ENCODE data around the gene ELMO3. TPM values are rescaled to one million over a fixed set of nuclear protein-coding genes. Genes with fewer than 3 reads are reported as not detected.

Gene ELMO3
- total RNA-seq, 4 donors from 2014 or later: 25.6 to 119 (median 82.2) TPM

- peaks cover 0 to 67% (median 0%) of the 10 kb centered on the region in 3 donors for H3K36me3 ChIP-seq
- H3K27me3 ChIP-seq: no peaks in the 10 kb centered on the region
- no peaks in the 10 kb centered on the region for H3K9me3 ChIP-seq
- peaks cover 0 to 24% (median 8%) of the 10 kb centered on the region in 4 donors for H3K4me1 ChIP-seq
- DNase-seq: peak in 1 of 3 donors; percentile 41
- no peak for TF ChIP-seq CTCF (IDR thresholded peaks at IDR 0.05)
- no peak for TF ChIP-seq POLR2A (IDR thresholded peaks at IDR 0.05)
- H3K27ac ChIP-seq: no peak overlapping the region
- no peak overlapping the region for H3K4me3 ChIP-seq
Observed at GRCh38 chr16:67237396-67238277, 38.7 kb downstream of the ELMO3 start.

- no peak for DNase-seq
- TF ChIP-seq CTCF (IDR thresholded peaks at IDR 0.05): no peak
- TF ChIP-seq POLR2A (IDR thresholded peaks at IDR 0.05): no peak
- H3K4me1 ChIP-seq: peaks cover 0 to 30% (median 8%) of the 10 kb centered on the region in 4 donors
- H3K27ac ChIP-seq: no peak overlapping the region
- H3K36me3 ChIP-seq: peaks cover 0 to 65% (median 0%) of the 10 kb centered on the region in 3 donors
- no peaks in the 10 kb centered on the region for H3K9me3 ChIP-seq
- no peaks in the 10 kb centered on the region for H3K27me3 ChIP-seq
- no peak overlapping the region for H3K4me3 ChIP-seq
Observed at GRCh38 chr16:67238278-67238575, 39.3 kb downstream of the ELMO3 start.

- H3K27ac ChIP-seq: no peak overlapping the region
- H3K9me3 ChIP-seq: no peaks in the 10 kb centered on the region
- no peak overlapping the region for H3K4me3 ChIP-seq
- peaks cover 0 to 37% (median 12%) of the 10 kb centered on the region in 4 donors for H3K4me1 ChIP-seq
- peaks cover 0 to 58% (median 0%) of the 10 kb centered on the region in 3 donors for H3K36me3 ChIP-seq
- DNase-seq: peak in 1 of 3 donors; percentile 19
- H3K27me3 ChIP-seq: no peaks in the 10 kb centered on the region
- TF ChIP-seq CTCF (IDR thresholded peaks at IDR 0.05) (no peak), POLR2A (IDR thresholded peaks at IDR 0.05) (no peak)
Observed at GRCh38 chr16:67238806-67239470, 40.0 kb downstream of the ELMO3 start.

- H3K9me3 ChIP-seq: no peaks in the 10 kb centered on the region
- H3K4me1 ChIP-seq: peaks cover 6 to 53% (median 22%) of the 10 kb centered on the region in 4 donors
- H3K27me3 ChIP-seq: no peaks in the 10 kb centered on the region
- DNase-seq: peak in 1 of 3 donors; percentile 42
- no peak for TF ChIP-seq POLR2A (IDR thresholded peaks at IDR 0.05)
- TF ChIP-seq CTCF (IDR thresholded peaks at IDR 0.05): no peak
- H3K4me3 ChIP-seq: no peak overlapping the region
- peak overlapping the region in 3 of 4 donors; percentile 53 to 89 (median 69) for H3K27ac ChIP-seq
- H3K36me3 ChIP-seq: peaks cover 0 to 42% (median 0%) of the 10 kb centered on the region in 3 donors
Observed at GRCh38 chr16:67240506-67240905, 41.6 kb downstream of the ELMO3 start.

GRCh38 chr16:67241008-67241900 is 42.3 kb downstream of the ELMO3 start:
- Histone ChIP-seq H3K36me3 (peaks cover 0 to 35% (median 0%) of the 10 kb centered on the region in 3 donors), H3K27ac (peak overlapping the region; percentile 11 to 89 (median 61)), H3K4me3 (no peak overlapping the region), H3K27me3 (no peaks in the 10 kb centered on the region), H3K4me1 (peaks cover 10 to 58% (median 28%) of the 10 kb centered on the region in 4 donors), H3K9me3 (no peaks in the 10 kb centered on the region)
- no peak for TF ChIP-seq CTCF (IDR thresholded peaks at IDR 0.05)
- TF ChIP-seq POLR2A (IDR thresholded peaks at IDR 0.05): peak in 1 of 2 donors; percentile 15
- DNase-seq: peak in 2 of 3 donors; percentile 64 to 70
